Mammary epithelial cell (primary cell): ENCODE data around the gene IKBKE.

Experiments
- CTCF ChIP-seq, 2 donors: IDR thresholded peaks in 1 of 2; conservative IDR thresholded peaks in 1 of 2; 2 replicates each; pipeline ENCODE4 v1.5.1; 2011 to 2012; ENCODE audit warnings: inconsistent platforms in 2 of 2, low read length in 2 of 2, mild to moderate bottlenecking in 2 of 2, control low read depth in 1 of 2, low read depth in 1 of 2; ENCODE audit not compliant: insufficient read depth in 1 of 2; ENCODE audit errors: extremely low read depth in 1 of 2
- EZH2 ChIP-seq: IDR thresholded peaks from 2 replicates; pipeline ENCODE4 v1.6.1; 2012; ENCODE audit warnings: low read length, inconsistent platforms, borderline replicate concordance

- TF ChIP-seq EZH2 (no peak), CTCF (conservative IDR thresholded peaks at IDR 0.05 in 1 of 2, IDR thresholded peaks at IDR 0.05 in 1 of 2; ENCODE audit: extremely low read depth in 1 of 2, insufficient read depth in 1 of 2, low read depth in 1 of 2, low read length in 2 of 2) (no peak)
Observed at GRCh38 chr1:206445911-206446356, 24.3 kb upstream of the IKBKE start.
